HG03060 (cell line): ENCODE data around the gene TBC1D21.

Experiments used
- ATAC-seq: cut with Tn5 transposase; IDR thresholded peaks from one replicate; pipeline ENCODE4 v1.9.1; 2021; ENCODE audit warnings: low read depth, moderate number of reproducible peaks; ENCODE audit not compliant: unreplicated experiment

Gene TBC1D21

DNA sequence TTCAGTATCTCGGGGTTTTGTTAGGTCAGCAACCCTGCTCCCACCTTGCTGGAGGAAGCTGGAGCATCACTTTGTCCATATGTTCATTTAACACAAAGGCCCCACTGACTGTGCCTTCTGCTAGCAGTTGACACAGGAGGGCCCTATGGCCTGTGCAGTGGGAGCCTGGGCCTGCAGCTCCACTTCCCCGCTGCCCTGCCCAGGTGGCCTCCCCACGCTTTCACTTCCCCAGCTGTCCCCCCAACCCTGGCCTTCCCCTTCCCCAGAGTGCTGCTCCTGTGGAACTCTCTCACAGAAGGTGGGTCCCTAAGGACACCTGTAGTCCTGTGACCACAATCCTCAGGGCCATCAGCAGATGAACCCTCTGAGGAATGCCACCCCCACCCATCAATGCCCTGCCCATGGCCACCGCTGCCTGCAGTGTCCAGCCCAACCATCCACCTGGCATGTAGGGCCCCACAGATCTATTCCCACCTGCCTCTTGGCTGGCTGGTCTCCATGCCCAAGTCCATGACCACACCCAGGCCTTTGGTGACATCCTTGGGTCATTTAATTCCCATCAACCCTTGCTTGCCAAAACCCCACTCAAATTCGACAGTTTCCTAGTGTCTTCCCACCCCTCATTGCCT lies 13.5 kb downstream of the TBC1D21 start:
- no peak for ATAC-seq

DNA sequence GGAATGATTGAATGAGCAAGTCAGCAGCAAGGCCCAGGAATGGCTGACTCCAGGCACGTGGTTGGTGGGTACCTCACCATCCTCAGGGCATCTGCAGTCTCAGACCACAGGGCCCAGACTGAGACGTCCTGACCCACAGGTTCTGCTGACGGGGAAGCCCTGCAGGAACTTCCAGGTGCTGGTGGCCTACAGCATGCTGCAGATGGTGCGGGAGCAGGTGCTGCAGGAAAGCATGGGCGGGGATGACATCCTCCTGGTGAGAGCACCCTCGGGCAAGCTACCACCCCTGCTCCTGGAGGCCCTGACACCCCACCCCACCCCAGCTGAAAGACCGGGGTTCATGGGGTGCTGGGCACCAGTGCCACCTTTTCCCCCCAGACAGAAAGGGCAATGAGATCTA lies 14.1 kb downstream of the TBC1D21 start:
- no peak for ATAC-seq

DNA sequence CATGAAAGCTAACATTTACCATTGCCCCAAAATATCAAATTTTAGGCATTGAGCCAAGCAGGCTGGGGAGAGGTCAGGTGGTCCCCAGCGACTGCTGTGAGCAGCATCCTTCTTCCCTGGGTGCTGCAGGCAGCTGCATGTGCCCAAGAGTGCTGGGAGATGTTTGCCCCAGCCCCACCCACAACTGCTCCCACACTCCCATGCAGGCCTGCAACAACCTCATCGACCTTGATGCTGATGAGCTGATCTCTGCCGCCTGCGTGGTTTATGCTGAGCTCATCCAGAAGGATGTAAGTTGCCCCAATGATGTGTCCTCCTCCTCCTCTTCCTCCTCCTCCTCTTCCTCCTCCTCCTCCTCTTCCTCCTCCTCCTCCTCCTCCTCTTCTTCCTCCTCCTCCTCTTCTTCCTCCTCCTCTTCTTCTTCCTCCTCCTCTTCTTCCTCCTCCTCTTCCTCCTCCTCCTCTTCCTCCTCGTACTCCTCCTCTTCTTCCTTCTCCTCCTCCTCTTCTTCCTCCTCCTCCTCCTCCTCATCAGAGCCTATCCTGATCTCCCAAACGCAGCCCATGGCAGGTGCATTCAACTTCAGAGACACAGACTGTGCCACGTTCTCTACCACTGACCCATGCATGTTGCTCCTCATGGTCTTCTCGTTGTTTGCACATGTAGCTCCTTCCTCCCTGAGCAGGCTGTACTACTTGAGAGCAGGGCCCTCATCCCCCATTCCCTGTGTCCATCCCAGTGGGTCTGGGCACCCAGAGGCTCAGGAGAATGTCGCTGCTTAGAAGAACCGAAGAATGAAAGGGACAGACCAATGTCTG lies 15.1 kb downstream of the TBC1D21 start:
- ATAC-seq = no peak

DNA sequence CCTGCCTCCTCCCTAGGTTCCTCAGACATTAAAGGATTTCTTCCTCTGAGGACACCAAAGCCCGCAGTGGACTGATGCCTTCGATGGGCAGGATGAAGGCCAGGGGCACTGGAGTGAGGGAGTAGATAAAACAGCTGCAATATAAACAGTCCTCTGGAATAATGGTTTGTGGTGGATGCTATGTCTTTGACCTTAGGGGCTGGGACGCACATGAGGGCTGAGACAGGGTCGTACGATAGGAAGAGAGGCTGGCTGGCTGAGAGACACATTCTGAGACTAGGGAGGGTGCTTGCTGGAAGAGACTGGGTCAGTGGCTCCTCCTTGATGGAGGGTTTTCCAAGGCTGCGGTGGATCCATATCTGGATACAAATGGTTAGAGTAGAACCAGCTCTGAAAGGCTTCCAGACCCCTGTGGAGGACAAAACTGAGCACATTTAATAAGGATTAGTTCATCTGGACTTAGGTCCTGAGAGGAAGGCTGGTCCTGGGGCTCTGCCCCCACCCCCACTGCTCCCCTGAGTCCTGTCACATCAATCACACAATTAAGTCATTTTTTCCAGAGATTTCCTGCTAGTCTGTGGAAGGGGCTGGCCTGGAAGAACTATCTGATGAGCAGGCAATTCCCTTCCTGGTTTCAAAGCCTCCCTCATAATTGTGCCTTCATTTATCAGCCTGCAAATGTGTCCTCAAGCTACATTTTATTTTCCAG lies 15.8 kb downstream of the TBC1D21 start:
- ATAC-seq = no peak

DNA sequence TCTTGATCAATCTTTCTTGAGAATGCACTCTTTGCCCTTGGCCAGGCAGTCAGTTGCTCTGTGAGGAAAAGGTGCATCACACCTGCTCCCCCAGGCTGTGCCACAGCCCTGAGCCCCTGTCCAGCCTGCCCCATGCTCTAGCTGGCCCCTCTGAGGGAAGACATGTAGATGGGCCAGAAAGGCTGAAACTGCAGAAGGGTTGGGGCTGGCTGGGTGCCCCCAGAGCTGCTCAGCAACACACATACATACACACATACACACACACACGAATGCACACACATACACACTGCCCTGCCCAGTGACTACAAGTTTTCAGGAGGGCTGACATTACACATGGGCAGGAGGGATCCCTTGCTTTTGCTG lies 16.4 kb downstream of the TBC1D21 start:
- no peak for ATAC-seq

DNA sequence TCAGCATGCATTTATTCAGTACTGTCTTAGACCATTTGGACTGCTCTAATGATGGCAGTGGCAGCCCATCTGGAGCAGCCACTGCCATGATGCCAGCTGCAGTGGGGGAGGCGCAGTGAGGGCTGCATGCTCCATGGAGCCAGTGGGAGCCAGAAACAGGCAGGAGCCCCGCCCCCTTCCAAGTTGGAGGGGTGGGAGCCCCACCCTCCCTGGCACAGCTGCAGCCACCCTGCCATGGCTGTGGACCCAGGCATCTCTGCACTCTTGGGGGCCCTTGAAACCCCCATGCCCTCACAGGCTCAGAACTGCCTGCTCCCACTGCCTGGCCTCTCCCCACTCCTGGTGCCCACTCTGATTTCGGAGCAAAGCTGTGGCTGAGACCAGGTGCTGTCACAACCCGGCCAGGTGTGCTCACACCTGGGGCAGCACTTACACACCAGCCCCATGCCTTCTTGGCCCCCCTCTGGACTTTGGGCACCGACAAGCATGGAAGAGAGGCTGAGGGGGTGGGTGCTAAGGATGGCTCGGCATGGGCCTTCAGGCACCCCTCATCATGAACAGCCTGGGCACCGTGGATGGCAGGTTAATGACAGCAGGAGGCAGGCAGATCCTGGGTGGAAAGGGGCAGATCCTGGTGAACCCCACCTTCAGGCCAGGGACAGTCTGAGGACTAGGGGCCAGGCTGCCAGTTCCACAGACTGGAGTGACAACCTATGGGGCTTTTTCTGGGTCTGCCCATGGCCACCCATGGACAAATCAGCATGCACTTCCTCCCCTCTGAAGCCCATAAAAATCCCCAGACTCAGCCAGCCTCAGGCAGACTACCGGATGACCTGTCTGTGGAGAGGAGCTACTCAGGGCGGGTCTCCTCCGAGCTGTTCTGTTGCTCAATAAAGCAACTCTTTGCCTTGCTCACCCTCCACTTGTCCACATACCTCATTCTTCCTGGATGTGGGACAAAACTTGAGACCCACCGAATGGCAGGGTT lies 18.3 kb downstream of the TBC1D21 start:
- ATAC-seq = no peak

DNA sequence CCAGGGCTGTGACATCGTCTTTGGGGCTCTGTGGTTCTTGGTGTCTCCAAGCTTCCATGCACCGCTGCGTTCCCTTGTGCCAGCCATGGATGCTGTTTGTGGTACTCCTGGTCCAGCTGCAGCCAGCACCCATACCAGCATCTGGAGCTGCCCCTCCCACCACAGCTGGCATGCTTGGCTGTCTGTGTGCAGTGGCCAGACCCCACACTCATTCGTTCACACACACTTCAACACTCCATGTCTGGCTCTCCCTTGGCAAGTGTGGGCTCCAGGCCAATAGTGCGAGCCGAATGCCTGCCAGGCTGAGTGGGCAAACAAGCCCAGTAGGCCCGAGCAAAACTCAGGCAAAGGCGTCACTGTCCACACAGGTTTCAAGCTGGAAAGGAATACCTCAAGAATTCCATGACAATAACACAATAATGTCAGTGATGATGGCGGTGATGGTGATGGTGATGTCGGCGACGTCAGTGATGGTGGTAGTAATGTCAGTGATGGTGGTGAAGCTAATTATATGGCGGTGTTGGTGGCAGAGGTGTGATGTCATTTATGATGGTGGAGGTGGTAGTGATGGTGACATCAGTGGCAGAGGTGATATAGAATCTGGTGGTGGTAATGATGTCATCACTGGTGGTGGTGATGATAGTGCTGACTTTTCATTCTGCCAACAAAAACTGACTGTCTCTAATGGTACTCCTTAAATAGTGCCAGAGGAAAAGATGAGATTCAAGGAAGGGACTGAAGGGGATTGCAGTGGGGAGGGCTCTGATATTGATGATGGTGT lies 19.3 kb downstream of the TBC1D21 start:
- no peak for ATAC-seq

DNA sequence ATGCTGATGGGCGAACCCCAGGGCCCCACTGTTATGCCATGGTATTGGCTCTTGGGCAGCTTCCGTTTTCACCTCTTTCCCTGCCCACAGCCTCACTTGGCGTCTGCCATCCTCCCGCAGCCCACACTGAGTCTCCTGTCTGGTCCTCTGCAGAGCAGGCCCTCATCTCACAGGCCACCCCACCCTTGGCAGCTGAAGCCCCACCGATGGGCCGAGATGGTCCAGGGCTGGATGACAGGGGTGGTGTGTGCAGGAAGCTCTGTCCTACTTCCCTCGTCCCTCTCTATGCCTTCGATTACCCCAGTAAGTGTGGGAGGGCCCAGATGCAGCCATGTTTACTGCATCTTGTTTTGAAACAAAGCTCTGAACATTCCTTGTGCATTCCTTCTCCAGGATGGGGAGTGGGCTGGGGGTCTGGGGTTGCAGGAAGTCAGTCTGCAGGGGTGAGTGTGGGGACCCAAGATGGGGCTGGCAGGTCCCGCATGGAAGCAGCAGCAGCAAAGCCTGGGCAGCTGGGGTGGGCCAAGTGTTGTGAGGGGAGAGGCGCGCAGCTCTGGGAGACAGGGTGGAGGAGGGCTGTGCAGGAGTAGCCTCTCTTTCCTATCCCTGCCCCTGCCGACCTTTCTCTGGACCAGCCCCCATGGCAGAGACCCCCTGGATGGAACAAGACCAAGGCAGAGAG lies 20.9 kb downstream of the TBC1D21 start:
- no peak for ATAC-seq

DNA sequence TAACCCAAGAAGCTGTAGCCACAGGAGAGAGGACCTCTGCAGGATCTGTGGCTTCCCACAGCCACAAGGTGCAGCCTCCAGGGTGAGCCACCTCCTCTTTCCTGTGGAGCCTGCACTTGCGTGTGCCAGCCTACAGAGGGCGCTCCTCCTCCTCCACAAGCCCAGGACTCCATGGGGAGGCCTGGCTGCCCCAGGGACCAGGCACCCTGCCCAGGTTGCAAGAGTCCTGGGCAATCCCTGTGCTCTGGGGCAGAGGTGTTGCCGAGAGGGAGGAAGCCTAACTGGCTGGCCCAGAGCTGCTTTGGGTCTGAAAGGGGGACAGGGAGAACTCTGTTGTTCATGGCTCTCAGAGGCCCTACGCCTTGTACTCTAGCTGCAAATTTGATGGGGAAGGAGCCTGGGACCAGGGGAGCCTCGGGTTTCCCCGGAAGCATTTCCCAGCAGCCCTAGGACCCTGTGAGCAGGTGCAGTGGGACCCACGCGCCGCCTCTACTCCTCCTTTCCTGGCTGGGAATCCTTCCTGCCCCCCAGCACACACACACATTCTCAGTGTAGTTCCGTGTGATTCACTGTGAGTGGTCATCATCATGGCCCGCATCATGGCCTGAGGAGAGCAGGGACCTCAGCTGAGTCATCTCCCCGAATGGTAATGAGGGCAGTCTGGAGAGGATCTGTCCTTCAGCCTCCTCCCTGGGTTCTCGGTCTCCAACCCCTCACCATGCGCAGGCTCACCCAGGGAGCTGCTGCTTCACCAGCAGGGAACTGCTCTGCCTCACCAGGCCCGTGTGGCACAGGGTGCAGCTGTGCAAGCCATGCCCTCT lies 24.3 kb downstream of the TBC1D21 start:
- ATAC-seq = no peak

DNA sequence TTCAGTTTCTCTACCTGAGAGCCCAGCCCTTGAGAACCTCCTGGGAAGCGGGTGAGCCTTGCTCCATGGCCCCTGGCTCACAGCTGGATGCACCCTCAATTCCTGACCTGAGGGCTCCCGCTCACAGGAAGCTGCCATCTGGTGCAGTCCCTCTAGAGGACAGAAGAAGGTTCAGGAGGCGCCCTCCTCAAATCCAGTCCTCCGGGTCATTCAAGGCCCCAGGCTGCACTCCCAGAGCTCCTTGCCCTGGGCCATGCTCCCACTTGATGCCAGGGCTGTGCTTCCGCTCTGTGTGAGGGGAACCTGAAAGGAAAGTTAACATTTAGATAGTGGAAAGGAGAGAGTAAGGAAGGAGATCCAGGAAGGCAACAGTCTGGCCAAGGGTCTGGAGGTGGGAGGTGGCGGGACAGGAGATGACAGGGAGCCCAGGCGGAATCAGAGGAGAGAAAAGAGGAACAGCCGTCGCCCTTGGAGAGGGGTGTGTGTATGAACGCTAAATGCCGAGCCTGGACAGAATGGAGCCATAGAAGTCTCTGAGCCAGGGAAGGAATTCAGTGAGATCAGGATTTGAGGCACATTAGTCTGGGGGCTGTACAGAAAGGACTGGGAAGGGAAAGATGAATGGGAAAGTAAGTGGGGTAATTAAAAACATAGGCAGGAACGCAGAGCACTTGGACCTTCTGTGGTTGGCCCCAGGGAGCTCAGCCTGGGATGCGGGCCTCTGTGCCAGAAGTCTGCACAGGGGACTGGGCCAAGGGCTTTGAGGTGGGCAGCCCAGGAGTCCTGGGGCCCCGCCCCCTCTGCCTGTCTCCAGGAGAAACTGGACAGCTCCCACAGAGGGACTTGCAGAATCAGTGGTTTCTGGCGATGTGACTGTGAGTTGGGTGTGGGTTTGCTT lies 26.1 kb downstream of the TBC1D21 start:
- ATAC-seq = no peak

DNA sequence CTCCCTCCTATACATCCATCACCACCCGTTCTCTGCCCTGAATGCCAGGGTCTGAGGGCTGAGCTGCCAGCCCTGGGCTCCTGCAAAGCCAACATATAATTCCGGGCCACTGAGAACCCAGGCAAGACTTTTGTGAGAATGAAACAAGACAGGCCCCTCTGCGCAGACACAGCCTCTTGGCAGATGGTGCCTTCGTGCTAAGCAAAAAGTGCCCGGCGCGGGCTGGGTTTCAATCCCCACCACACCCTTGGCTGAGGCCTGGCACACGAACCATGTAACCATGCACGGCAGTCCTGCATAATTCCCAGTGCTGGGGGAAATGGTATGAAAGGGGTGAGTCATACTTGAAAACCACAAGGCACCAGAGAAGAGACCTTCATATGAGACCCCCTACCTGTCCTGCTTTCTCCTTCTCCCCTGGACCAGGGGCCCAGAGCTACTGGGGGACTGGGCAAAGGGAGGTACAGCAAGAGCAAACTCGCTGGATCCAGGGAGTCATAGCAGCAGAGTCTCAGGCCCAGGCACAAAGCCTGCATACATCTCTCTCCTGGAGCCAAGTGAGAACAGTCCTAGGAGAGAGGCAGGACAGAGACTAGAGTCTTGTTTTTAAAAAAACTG lies 26.8 kb downstream of the TBC1D21 start:
- no peak for ATAC-seq

DNA sequence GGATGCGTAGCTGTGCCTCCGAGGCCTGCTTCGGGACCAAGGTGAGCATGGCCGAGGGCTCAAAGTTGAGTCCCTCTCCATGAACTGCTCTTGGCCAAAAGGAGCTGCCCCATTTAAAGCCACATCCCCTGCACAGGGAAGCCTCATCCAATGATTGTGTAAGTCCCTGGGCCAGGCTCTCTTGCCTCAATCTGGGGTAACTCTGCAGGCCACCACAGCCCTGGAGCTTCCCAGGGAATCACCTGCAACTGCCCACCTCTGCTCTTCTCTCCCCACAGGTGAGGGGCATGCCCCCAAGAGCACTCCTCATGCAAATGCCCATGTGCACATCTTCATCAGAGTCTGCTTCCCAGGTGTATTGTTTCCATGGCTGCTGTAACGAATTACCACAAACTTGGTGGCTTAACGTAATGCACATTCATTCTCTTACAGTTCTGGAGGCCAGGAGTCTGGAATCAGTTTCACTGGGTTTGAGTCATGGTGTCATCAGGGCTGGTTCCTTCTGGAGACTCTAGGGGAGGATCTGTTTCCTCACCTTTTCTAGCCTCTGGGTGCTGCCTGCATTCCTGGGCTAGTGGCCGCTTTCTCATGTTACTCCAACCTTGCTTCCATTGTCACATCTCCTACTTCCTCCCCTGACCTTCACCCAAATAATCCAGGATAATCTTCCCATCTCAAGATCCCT lies 27.9 kb downstream of the TBC1D21 start:
- ATAC-seq = no peak

DNA sequence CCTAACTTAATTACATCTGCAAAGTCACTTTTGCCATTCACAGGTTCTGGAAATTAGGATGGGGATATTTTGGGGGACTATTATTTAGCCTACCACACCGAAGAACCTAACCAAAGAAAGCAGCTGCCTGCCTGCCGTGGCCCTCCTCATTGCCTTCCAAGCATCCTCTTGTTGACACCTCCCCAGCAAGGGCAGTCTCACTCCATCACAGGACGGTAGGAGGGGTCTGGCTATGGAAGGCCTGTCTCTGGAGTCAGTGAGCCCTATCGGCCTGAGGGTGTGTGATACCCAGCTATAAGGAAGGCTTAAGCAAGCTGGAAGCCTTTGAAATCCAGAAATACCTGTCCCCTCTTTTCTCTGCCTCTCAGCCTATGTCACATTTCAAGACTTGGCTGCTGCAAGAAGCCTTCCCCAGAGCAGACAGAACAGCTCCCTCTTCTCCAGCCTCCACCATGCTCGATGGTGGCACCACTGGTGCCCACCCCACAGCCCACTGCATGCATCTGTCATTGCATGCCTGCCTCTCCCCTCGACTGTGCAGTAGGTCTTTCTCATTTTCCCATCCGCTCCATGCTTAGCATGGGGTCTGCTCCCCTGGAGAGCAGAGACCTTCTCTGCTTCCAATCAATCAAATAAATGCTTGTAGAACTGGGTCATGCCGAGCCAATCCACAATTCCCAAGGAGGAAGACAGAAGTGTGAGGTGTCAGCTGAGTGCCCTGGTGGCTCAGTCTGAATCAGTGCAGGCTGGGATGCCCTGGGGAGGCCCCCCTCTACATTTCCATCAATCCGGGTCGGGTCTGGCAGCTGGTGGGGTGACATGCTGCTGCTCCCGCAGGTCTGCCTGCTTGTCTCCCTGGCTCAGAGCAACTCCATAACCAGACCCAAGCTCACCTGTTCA lies 29.0 kb downstream of the TBC1D21 start:
- ATAC-seq = no peak

DNA sequence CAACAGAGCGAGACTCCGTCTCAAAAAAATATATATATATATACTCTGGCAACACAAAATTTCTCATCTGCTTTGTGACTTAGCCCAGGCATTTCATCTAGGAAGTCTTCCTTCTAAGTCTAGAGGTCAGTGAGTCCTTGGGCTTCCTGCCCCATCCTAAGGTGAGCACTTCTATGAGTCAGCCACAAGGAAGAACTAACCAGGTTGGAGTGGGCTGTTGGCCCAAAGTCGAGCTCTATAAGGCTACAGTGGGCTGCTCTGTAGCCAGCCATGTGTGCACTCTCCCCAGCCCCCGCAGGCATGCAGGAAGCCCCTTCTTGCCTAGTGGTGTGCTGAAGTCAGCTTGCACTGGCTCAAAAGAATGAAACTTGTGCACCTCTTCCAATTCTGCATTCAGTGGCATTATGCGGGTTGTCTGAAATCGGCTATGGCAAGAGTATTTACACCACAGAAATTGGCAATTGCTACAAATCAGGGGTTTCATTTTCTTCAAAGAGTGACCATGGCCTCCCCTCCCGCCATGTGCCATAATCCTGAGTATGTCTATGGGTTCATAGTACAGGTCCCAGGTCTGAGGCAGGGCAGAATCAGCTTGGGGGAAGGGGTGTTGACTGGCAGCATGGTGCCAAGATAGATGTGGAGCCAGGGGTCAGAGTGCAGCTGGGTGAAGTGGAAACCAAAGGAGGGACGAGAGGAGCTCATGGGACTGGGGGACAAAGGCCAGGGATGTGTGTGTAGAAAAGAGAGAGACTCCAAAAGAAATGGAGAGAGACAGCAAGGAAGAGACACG lies 30.9 kb downstream of the TBC1D21 start:
- ATAC-seq = no peak
